Activated naive CD8-positive, alpha-beta T cell treated with anti-CD3 and anti-CD28 coated beads, Interleukin-2, amount 50 U/mL, for 24 hours (primary cell): ENCODE measurements around the gene NBDY.
A peak's percentile ranks its signal among the peaks of the same experiment; 100 is the strongest.
"Not testable (repeated sequence)": the region's sequence is repeated elsewhere in the genome, so short reads cannot be mapped to it uniquely, and the experiment has no call there.

Source experiments
- ATAC-seq: fragments of 150-1000 bp; cut with Tn5 transposase; one replicate; pipeline ENCODE4 v1.10.0; 2021
- DNase-seq: peaks from one replicate; pipeline ENCODE4 v3.0.0; 2021
- H3K27ac Mint-ChIP-seq: one replicate; pipeline ENCODE4 v1.8.0; 2021; ENCODE audit warnings: mild to moderate bottlenecking, mixed read lengths
- H3K27me3 Mint-ChIP-seq: one replicate; pipeline ENCODE4 v1.8.0; 2021; ENCODE audit warnings: mixed read lengths
- H3K36me3 Mint-ChIP-seq: one replicate; pipeline ENCODE4 v1.8.0; 2021; ENCODE audit warnings: low read depth, mixed read lengths
- H3K4me1 Mint-ChIP-seq: one replicate; pipeline ENCODE4 v1.8.0; 2021; ENCODE audit warnings: mixed read lengths
- H3K4me3 Mint-ChIP-seq: one replicate; pipeline ENCODE4 v1.8.0; 2021; ENCODE audit warnings: mild to moderate bottlenecking, moderate library complexity, mixed read lengths
- H3K9me3 Mint-ChIP-seq: one replicate; pipeline ENCODE4 v1.8.0; 2021; ENCODE audit warnings: mixed read lengths

NBDY gene, protein sequence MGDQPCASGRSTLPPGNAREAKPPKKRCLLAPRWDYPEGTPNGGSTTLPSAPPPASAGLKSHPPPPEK

DNA sequence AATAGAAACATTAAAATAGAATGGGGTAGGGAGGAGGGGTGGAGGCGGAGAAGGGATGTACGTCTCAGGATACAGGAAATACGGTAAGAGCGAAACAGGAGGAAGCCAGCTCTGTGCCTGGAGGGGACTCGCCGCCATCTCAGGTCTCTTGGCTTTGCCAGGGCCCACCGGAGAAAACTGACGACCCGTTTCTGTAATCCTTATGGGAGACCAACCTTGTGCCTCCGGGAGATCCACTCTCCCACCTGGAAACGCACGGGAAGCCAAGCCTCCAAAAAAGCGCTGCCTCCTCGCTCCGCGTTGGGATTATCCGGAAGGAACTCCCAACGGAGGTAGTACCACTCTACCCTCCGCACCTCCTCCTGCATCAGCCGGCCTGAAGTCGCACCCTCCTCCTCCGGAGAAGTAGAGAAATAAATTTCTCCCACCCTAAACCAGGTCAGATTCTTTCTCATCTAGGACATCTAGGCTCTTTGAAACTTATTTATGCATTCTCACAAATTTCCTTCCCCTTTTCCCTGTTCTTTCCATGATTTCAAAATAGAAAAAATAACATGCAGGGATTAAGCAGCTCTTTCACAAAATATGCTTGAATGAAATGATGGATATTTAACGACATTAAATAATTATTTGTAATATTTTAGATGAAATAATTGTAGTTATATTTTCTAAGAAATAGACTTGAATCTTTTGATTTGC is at the start of gene NBDY:
Gene NBDY (plus strand): TSS at position 92 of the 699 bp plus-strand sequence. CDS start 111 bp downstream, at position 203.
- peak; percentile 85 for ATAC-seq
- no peaks in the 10 kb centered on the region for H3K27me3 Mint-ChIP-seq
- DNase-seq: peak; percentile 25
- H3K9me3 Mint-ChIP-seq: no peaks in the 10 kb centered on the region
- H3K36me3 Mint-ChIP-seq: peaks cover 4% of the 10 kb centered on the region
- H3K4me3 Mint-ChIP-seq: peak within 1 kb of the TSS; percentile 88
- peaks cover 29% of the 10 kb centered on the region for H3K4me1 Mint-ChIP-seq
- peak within 1 kb of the TSS; percentile 86 for H3K27ac Mint-ChIP-seq

DNA sequence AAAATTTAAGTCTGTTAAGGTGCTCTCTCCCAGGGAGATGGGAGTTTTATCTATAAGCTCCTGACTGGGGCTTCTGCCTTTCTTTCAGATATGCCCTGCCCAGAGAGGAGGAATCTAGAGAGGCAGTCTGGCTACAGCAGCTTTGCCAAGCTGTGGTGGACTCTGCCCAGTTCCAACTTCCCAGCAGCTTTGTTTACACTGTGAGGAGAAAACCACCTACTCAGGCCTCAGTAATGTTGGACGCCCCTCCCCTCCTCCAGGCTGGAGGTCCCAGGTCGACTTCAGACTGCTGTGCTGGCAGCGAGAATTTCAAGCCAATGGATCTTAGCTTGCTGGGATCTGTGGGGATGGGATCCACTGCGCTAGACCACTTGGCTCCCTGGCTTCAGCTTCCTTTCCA is 24.5 kb upstream of the NBDY start:
- not testable (repeated sequence) for H3K9me3 Mint-ChIP-seq, H3K4me3 Mint-ChIP-seq, ATAC-seq, H3K27me3 Mint-ChIP-seq, DNase-seq, H3K27ac Mint-ChIP-seq, H3K4me1 Mint-ChIP-seq, H3K36me3 Mint-ChIP-seq

DNA sequence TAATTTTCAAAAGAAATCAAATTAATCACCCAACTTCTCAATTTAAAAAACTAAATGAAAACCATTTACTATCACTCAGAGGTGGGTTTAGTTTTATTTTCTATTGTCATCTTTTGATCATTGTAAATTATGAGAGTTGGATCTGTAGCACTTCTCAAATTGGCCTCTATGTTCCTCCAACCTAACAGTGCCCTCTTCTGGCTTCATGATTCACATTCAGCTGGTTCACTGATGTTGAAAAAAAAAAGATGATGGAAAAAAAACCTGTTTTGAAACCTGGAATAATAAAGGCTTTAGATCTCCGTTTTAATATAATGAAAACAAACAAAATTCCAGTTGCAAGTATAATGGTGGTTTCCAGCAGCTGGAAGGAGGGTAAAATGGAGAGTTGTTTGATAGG is 2.4 kb upstream of the NBDY start:
- Mint-ChIP-seq H3K9me3 (no peaks in the 10 kb centered on the region), H3K27me3 (no peaks in the 10 kb centered on the region), H3K4me1 (peaks cover 20% of the 10 kb centered on the region), H3K27ac (no peak overlapping the region), H3K4me3 (no peak overlapping the region), H3K36me3 (no peaks in the 10 kb centered on the region)
- ATAC-seq (no peak), DNase-seq (no peak)

DNA sequence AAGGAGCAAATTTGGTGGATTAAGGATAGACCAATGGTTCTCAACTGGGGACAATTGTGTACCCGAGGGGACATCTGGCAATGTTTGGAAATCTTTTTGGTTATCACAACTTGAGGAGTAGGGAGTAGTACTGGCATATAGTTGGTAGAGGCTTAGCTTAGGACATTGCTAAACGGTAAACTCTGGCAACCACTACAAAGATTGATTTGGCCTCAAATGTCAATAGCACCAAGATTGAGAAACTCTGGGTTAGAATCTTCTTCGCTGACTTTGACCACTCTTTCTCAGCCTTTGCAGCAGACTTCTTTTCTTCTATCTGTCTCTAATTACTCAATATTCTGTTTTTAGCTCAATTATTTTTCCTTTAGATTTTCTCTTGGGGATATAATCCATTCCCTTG is 1.5 kb upstream of the NBDY start:
- Mint-ChIP-seq H3K9me3 (no peaks in the 10 kb centered on the region), H3K36me3 (no peaks in the 10 kb centered on the region), H3K27me3 (no peaks in the 10 kb centered on the region), H3K4me3 (no peak overlapping the region), H3K27ac (peak overlapping the region; percentile 69), H3K4me1 (peaks cover 25% of the 10 kb centered on the region)
- DNase-seq (no peak), ATAC-seq (no peak)

DNA sequence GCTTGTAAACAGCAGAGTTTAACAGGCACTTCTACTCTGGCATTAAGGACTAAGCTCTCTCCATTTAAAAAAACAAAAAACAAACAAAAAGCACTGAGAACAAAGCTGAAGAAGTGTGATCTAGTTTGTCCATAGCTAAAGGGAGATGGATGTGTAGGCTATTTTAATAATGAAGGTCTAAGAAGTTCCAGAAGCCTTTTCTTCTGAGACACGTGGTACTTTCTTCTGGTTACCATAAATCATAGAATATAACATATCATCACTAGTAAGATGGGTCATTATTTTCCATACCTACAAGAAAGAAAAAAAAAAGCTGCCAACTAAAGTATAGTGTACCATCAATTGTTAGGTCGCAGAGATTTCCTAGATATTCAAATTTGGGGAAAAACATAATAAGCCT is 722 bp upstream of the NBDY start:
- H3K27me3 Mint-ChIP-seq: no peaks in the 10 kb centered on the region
- H3K4me1 Mint-ChIP-seq: peaks cover 25% of the 10 kb centered on the region
- no peak for ATAC-seq
- peak overlapping the region; percentile 6 for H3K4me3 Mint-ChIP-seq
- no peaks in the 10 kb centered on the region for H3K9me3 Mint-ChIP-seq
- no peaks in the 10 kb centered on the region for H3K36me3 Mint-ChIP-seq
- DNase-seq: no peak
- H3K27ac Mint-ChIP-seq: peak overlapping the region; percentile 69

DNA sequence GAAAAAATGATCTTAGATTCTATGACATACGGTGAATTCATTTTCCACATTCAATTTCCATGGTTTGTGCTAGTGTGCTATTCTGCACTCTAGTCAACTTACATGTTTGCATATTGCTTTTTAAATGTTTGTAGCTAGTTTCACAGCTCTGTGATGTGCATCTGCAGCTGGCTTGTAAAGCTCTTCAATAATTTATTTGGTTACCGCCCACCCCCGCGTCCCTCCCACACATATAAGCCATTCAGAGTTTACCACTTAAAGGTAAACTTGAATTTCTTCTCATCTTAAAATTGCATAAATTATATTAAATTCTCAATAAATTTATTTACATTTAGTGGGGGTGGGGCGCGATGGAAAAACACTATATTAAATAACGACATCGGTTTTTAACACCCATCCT is 291 bp upstream of the NBDY start:
- H3K27ac Mint-ChIP-seq: peak overlapping the region; percentile 86
- peaks cover 29% of the 10 kb centered on the region for H3K4me1 Mint-ChIP-seq
- no peaks in the 10 kb centered on the region for H3K27me3 Mint-ChIP-seq
- H3K36me3 Mint-ChIP-seq: peaks cover 3% of the 10 kb centered on the region
- ATAC-seq: no peak
- DNase-seq: peak; percentile 5
- H3K4me3 Mint-ChIP-seq: peak overlapping the region; percentile 88
- no peaks in the 10 kb centered on the region for H3K9me3 Mint-ChIP-seq

DNA sequence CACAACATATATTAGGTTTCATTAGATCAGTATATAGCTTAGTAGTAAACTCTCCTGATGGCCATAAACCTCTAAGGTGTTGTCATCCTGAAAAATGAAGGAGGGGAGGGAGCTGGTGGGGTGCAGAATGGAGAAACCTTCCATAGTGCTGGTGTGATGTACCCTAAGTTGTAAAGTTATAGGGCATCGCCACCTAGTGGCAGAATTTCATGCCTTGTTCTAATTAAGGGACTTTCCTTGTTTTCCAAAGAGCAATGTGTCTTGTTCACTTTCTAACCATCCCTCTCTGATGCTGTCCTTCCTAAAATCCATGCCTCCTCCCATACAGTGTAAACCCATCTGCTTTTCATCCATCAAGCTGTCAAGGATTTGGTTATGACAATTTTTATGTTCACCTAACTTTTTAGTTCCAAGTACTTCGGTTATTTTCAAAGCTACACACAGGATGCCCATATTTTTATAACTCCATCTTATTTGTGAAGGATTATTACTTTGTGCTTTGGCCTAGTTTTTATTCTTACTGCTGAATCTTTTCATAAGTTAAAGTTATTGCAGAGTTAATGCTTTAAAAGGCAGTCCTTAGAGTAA is 4.5 kb downstream of the NBDY start:
- ATAC-seq (peak; percentile 33), DNase-seq (peak; percentile 55)
- H3K36me3 Mint-ChIP-seq: peaks cover 22% of the 10 kb centered on the region
- peaks cover 25% of the 10 kb centered on the region for H3K4me1 Mint-ChIP-seq
- H3K4me3 Mint-ChIP-seq: peak overlapping the region; percentile 12
- no peak overlapping the region for H3K27ac Mint-ChIP-seq
- no peaks in the 10 kb centered on the region for H3K9me3 Mint-ChIP-seq
- no peaks in the 10 kb centered on the region for H3K27me3 Mint-ChIP-seq

DNA sequence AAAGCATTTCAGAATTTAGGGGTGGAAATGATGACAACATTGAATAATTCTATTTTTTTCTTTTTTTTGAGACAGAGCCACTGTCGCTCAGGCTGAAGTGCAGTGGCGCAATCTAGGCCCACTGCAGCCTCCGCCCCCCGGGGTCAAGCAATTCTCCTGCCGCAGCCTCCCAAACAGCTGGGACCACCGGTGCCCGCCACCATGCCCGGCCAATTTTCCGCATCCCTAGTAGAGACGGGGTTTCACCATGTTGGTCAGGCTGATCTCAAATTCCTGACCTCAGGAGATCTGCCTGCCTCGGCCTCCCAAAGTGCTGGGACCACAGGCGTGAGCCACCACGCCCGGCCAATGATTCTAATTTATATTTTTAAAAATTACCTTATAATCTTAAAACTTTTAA is 7.2 kb downstream of the NBDY start:
- H3K4me1 Mint-ChIP-seq: peaks cover 24% of the 10 kb centered on the region
- no peak for ATAC-seq
- H3K27ac Mint-ChIP-seq: no peak overlapping the region
- H3K9me3 Mint-ChIP-seq: no peaks in the 10 kb centered on the region
- no peak for DNase-seq
- no peak overlapping the region for H3K4me3 Mint-ChIP-seq
- H3K36me3 Mint-ChIP-seq: peaks cover 31% of the 10 kb centered on the region
- H3K27me3 Mint-ChIP-seq: no peaks in the 10 kb centered on the region

DNA sequence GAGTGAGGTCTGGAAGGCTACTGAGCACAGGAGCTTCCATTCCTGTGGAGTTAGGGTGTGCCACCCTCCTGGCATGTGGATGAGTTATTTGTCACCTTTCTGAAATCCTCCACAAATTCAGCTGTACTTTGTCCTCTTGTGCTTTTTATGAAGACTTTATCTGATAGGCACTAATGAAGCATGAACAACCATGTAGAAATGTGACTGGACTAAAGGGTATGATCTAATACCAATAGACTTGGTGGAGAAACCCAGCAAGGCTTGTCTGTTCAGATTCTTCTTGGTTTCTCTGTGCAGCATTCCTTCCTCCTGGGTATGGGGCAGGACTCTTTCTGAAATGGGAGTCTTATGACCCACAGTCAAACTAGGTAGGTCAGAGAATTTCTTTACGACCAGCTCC is 9.6 kb downstream of the NBDY start:
- H3K27ac Mint-ChIP-seq: no peak overlapping the region
- H3K4me3 Mint-ChIP-seq: no peak overlapping the region
- no peak for ATAC-seq
- H3K9me3 Mint-ChIP-seq: no peaks in the 10 kb centered on the region
- H3K27me3 Mint-ChIP-seq: no peaks in the 10 kb centered on the region
- H3K36me3 Mint-ChIP-seq: peaks cover 52% of the 10 kb centered on the region
- no peak for DNase-seq
- peaks cover 28% of the 10 kb centered on the region for H3K4me1 Mint-ChIP-seq

DNA sequence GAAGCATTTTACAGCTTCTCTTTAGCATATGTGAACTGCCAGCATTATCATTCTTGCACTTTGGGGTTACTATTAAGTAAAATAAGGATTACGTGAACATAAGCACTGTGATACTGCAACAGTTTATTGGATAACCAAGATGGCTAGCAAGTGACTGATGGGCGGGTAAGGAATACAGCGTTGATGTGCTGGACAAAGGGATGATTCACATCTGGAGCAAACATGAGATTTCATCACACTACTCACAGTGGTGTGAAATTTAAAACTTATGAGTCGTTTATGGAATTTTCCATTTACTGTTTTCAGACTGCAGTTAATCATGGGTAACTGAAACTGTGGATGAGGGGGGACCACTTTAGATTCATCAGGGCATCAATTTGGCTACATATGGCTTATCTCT is 16.0 kb downstream of the NBDY start:
- Mint-ChIP-seq H3K27ac (peak overlapping the region; percentile 81), H3K9me3 (peaks cover 4% of the 10 kb centered on the region), H3K4me3 (no peak overlapping the region), H3K4me1 (peaks cover 48% of the 10 kb centered on the region), H3K27me3 (no peaks in the 10 kb centered on the region), H3K36me3 (peaks cover 44% of the 10 kb centered on the region)
- DNase-seq (no peak), ATAC-seq (peak; percentile 84)

DNA sequence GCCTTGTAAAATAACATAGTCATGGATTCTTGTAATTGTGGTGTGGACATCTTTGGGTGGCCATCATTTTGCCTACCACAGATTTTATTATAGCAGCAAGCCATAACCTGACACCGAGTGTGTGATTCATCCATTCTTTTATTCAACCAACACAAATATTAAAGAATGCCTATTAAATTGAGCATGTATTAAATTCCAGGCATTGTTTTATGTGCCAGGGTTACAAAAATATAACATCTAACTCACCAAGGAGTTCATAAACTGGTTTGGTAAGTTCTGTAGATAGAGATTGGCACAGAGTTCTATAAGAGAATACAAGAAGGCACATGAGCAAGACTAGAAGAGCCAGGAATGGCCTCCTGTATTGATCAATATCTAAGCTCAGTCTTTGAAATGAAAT is 18.0 kb downstream of the NBDY start:
- ATAC-seq (no peak), DNase-seq (no peak)
- Mint-ChIP-seq H3K27me3 (no peaks in the 10 kb centered on the region), H3K27ac (no peak overlapping the region), H3K4me1 (peaks cover 54% of the 10 kb centered on the region), H3K36me3 (peaks cover 33% of the 10 kb centered on the region), H3K4me3 (no peak overlapping the region), H3K9me3 (peaks cover 4% of the 10 kb centered on the region)

DNA sequence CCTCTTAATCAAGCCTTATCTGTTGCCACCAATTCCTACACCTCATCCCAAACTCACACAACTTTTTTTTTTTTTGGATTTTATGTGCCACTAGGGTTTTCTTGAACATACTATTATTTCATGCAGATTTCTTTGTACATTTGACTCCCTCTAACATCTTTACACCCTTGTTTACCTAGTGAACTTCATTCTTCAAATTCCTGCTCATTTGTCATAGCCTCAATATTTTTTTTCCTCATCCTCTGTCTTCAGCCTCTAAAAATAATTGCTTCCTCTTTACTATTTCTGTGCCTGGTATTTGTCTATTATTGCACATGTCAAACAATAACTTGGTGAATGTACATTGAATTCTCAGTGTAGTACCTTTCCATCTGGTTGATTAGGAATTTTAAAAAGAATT is 22.0 kb downstream of the NBDY start:
- Mint-ChIP-seq H3K4me1 (peaks cover 41% of the 10 kb centered on the region), H3K4me3 (no peak overlapping the region), H3K27me3 (no peaks in the 10 kb centered on the region), H3K9me3 (peaks cover 6% of the 10 kb centered on the region), H3K27ac (no peak overlapping the region), H3K36me3 (peaks cover 36% of the 10 kb centered on the region)
- ATAC-seq (no peak), DNase-seq (no peak)

DNA sequence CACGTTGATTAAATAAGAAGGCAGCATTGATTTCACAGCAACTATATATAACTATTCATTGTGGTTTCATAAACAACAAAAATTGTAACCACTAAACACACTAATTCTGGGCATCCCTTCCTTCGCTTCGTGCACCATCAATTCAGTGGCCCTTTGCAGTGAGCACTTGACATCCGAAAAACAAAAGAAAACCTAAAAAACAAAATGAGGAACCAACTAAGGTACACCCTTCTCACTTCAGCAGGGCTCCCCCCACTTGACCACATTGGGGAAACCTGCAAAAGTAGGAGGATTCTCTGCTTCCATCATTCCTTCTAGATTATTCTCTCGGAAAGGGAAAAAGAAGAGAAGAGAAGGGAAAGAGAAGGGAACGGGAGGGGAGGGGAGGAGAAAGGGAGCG is 28.3 kb downstream of the NBDY start:
- DNase-seq (no peak), ATAC-seq (no peak)
- H3K4me3 Mint-ChIP-seq: no peak overlapping the region
- H3K9me3 Mint-ChIP-seq: peaks cover 6% of the 10 kb centered on the region
- no peak overlapping the region for H3K27ac Mint-ChIP-seq
- H3K27me3 Mint-ChIP-seq: no peaks in the 10 kb centered on the region
- H3K36me3 Mint-ChIP-seq: peaks cover 25% of the 10 kb centered on the region
- peaks cover 31% of the 10 kb centered on the region for H3K4me1 Mint-ChIP-seq

DNA sequence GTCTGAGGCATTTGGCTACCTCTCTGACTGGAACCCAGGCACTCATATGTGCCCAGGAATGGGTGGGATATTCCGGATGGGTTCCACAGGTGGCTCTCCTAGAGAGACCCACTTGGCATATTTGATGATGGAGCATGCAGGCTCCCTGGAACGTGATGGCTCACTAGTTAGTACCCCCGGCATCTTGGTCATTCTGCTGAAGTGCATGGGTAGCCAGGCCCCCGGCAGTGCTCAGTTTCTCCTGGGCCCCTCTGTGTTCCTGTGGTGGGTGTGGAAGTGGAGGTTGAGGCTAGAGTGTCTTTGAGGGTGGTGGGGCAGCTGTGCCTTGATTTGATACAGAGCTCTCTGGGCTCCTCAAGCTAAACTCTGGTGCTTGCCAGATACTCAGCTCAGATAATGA is 29.4 kb downstream of the NBDY start:
- ATAC-seq (no peak), DNase-seq (no peak)
- H3K27ac Mint-ChIP-seq: no peak overlapping the region
- H3K36me3 Mint-ChIP-seq: peaks cover 20% of the 10 kb centered on the region
- H3K9me3 Mint-ChIP-seq: peaks cover 6% of the 10 kb centered on the region
- H3K27me3 Mint-ChIP-seq: no peaks in the 10 kb centered on the region
- H3K4me3 Mint-ChIP-seq: no peak overlapping the region
- peaks cover 35% of the 10 kb centered on the region for H3K4me1 Mint-ChIP-seq

DNA sequence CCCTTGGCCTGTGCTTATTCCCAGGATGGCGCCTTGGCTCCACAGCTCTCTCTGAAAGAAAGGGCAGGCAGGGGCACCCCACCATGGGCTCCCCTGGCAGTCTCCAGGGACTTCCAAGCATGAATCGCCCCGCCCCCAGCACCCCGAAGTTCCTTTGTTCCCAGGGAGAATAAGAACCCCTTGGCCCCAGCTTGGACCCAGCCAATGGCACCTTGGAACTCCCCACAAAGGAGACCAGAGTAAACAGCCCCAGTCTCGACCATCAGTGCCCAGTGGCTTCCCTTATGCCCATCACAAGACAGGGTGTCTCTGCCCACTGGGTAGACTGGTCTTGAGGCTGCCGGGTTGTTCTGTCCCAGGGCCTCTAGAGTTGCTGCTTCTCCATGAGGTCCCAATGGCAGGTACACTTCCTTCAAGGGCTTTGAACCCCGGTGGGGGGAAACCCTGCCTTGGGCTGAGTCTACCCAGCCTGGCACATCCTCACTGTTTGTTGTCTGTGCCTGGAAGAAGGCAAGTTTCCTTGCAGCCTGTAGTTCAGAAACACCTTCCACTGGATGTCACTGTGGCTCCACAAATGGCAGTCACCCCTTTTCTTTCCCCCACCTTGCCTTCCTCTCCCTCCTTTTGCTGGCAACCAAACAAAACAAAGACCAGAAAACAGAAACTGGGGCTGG is 30.8 kb downstream of the NBDY start:
- peaks cover 38% of the 10 kb centered on the region for H3K4me1 Mint-ChIP-seq
- ATAC-seq (no peak), DNase-seq (no peak)
- H3K4me3 Mint-ChIP-seq: no peak overlapping the region
- H3K9me3 Mint-ChIP-seq: no peaks in the 10 kb centered on the region
- no peak overlapping the region for H3K27ac Mint-ChIP-seq
- no peaks in the 10 kb centered on the region for H3K27me3 Mint-ChIP-seq
- H3K36me3 Mint-ChIP-seq: peaks cover 8% of the 10 kb centered on the region
